Stimulated activated naive CD8-positive, alpha-beta T cell treated with anti-CD3 and anti-CD28 coated beads, Interleukin-15, amount 100 ng/mL, for 72 hours (primary cell): ENCODE results near the gene LMTK3.

ENCODE experiments used
- ATAC-seq: fragments of 150-1000 bp; cut with Tn5 transposase; 2 replicates; pipeline ENCODE4 v1.10.0; 2021; ENCODE audit warnings: mild to moderate bottlenecking, moderate library complexity
- DNase-seq, 2 donors: peaks; one replicate each; pipeline ENCODE4 v3.0.0; 2021 to 2022
- H3K27ac Mint-ChIP-seq, 2 donors: one replicate each; pipeline ENCODE4 v1.8.0; 2022; ENCODE audit warnings: mild to moderate bottlenecking in 2 of 2, mixed read lengths in 2 of 2, moderate library complexity in 2 of 2
- H3K27me3 Mint-ChIP-seq: one replicate; pipeline ENCODE4 v1.8.0; 2022; ENCODE audit warnings: mixed read lengths
- H3K4me1 Mint-ChIP-seq: one replicate; pipeline ENCODE4 v1.8.0; 2022; ENCODE audit warnings: mild to moderate bottlenecking, mixed read lengths
- H3K4me3 Mint-ChIP-seq, 2 donors: one replicate each; pipeline ENCODE4 v1.8.0; 2022; ENCODE audit warnings: mild to moderate bottlenecking in 2 of 2, mixed read lengths in 2 of 2, moderate library complexity in 1 of 2
- H3K9me3 Mint-ChIP-seq, 2 donors: one replicate each; pipeline ENCODE4 v1.8.0; 2022; ENCODE audit warnings: mixed read lengths in 2 of 2

The LMTK3 gene

GRCh38 chr19:48443731-48444128 is 67.9 kb downstream of the LMTK3 start:
- Mint-ChIP-seq H3K27me3 (peaks cover 33% of the 10 kb centered on the region), H3K27ac (no peak overlapping the region), H3K4me3 (peak overlapping the region in 1 of 2 donors; percentile 98), H3K9me3 (no peaks in the 10 kb centered on the region), H3K4me1 (peaks cover 53% of the 10 kb centered on the region)
- ATAC-seq (no peak), DNase-seq (no peak)

DNA sequence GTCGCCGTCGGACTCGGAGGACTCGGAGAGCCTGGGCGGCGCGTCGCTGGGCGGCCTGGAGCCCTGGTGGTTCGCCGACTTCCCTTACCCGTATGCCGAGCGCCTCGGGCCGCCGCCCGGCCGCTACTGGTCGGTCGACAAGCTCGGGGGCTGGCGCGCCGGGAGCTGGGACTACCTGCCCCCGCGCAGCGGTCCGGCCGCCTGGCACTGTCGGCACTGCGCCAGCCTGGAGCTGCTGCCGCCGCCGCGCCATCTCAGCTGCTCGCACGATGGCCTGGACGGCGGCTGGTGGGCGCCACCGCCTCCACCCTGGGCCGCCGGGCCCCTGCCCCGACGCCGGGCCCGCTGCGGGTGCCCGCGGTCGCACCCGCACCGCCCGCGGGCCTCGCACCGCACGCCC is 68.4 kb downstream of the LMTK3 start:
- no peak overlapping the region for H3K4me3 Mint-ChIP-seq
- peaks cover 33% of the 10 kb centered on the region for H3K27me3 Mint-ChIP-seq
- H3K27ac Mint-ChIP-seq: no peak overlapping the region
- no peaks in the 10 kb centered on the region for H3K9me3 Mint-ChIP-seq
- ATAC-seq (no peak), DNase-seq (no peak)
- H3K4me1 Mint-ChIP-seq: peaks cover 48% of the 10 kb centered on the region

DNA sequence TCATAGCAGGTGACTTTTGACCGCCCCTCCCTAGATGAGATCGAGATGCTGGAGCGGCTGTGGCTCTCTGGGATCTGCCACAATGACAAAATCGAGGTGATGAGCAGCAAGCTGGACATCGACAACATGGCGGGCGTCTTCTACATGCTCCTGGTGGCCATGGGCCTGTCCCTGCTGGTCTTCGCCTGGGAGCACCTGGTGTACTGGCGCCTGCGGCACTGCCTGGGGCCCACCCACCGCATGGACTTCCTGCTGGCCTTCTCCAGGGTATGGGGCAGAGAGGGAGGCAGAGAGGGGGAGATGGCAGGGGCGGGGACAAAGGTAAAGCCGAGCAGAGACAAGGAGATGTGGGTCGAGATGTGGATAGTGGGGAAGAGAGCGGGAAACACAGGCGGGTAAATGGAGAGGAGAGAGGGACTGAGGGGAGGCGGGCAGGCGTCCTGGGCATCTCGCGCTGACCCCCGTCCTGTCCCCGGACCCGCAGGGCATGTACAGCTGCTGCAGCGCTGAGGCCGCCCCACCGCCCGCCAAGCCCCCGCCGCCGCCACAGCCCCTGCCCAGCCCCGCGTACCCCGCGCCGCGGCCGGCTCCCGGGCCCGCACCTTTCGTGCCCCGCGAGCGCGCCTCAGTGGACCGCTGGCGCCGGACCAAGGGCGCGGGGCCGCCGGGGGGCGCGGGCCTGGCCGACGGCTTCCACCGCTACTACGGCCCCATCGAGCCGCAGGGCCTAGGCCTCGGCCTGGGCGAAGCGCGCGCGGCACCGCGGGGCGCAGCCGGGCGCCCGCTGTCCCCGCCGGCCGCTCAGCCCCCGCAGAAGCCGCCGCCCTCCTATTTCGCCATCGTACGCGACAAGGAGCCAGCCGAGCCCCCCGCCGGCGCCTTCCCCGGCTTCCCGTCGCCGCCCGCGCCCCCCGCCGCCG is 69.3 kb downstream of the LMTK3 start:
- ATAC-seq (no peak), DNase-seq (no peak)
- peaks cover 39% of the 10 kb centered on the region for H3K4me1 Mint-ChIP-seq
- peak overlapping the region in 1 of 2 donors; percentile 49 for H3K4me3 Mint-ChIP-seq
- no peaks in the 10 kb centered on the region for H3K9me3 Mint-ChIP-seq
- no peak overlapping the region for H3K27ac Mint-ChIP-seq
- H3K27me3 Mint-ChIP-seq: peaks cover 33% of the 10 kb centered on the region

DNA sequence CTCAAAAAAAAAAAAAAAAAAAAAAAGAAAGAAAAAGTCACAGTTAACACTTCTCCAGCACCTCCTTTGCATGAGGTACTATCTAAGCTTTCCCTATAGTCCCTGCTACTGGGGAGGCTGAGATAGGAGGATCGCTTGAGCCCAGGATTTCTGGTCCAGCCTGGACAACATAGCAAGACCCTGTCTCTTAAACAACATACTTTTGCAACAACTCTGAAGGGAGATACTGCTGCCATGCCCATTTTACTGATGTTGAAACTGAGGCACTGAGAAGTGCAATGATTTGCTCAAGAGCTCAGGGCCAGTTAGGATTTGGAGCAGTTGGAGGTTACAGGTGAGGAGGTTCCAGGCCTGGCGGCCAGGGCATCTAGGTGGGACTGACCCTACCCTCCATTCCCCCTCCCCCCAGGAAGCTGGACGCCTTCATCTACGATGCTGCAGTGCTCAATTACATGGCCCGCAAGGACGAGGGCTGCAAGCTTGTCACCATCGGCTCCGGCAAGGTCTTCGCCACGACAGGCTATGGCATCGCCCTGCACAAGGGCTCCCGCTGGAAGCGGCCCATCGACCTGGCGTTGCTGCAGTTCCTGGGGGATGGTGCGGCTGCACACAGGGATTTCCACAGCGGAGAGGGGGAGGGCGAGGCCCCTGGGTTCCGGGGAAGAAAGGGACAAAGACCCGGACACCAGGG is 70.1 kb downstream of the LMTK3 start:
- Mint-ChIP-seq H3K27ac (no peak overlapping the region), H3K27me3 (peaks cover 38% of the 10 kb centered on the region), H3K4me3 (peak overlapping the region in 1 of 2 donors; percentile 49), H3K4me1 (peaks cover 31% of the 10 kb centered on the region), H3K9me3 (no peaks in the 10 kb centered on the region)
- ATAC-seq (no peak), DNase-seq (no peak)

GRCh38 chr19:48436586-48436985 is 75.0 kb downstream of the LMTK3 start:
- H3K4me3 Mint-ChIP-seq: no peak overlapping the region
- DNase-seq (no peak), ATAC-seq (no peak)
- H3K27me3 Mint-ChIP-seq: peaks cover 27% of the 10 kb centered on the region
- no peaks in the 10 kb centered on the region for H3K9me3 Mint-ChIP-seq
- no peak overlapping the region for H3K27ac Mint-ChIP-seq
- no peaks in the 10 kb centered on the region for H3K4me1 Mint-ChIP-seq
